Naive thymus-derived CD8-positive, alpha-beta T cell (primary cell): ENCODE data around the gene EFNA3. TPM values are rescaled to one million over a fixed set of nuclear protein-coding genes. Genes with fewer than 3 reads are reported as not detected.

Experiments
- ATAC-seq, 2 donors: fragments of 150-1000 bp; cut with Tn5 transposase in 1 of 2; sonication (Bioruptor Pico), chemical (Tn5 transposase) in 1 of 2; 1 replicate in 1 of 2; 2 replicates in 1 of 2; pipeline ENCODE4 v1.10.0; 2021; ENCODE audit warnings: mild to moderate bottlenecking in 2 of 2, moderate library complexity in 2 of 2
- POLR2A ChIA-PET: fragments of 350-600 bp; sonication (Branson Sonifier 250); formaldehyde crosslinking; loops from one replicate; lab custom pipeline; 2021; ENCODE audit warnings: antibody characterized with exemption; lab: Charles Lee
- DNase-seq, 10 donors: peaks; one replicate each; pipeline versions ENCODE4 v3.0.0 to v3.0.0-alpha.2; 2020 to 2022
- H3K27ac Mint-ChIP-seq, 10 donors: one replicate each; pipeline ENCODE4 v1.8.0; 2020 to 2022; ENCODE audit warnings: mild to moderate bottlenecking in 10 of 10, mixed read lengths in 10 of 10, moderate library complexity in 4 of 10, inconsistent platforms in 1 of 10
- H3K27me3 Mint-ChIP-seq, 5 donors: one replicate each; pipeline ENCODE4 v1.8.0; 2021 to 2022; ENCODE audit warnings: mixed read lengths in 5 of 5
- H3K36me3 Mint-ChIP-seq, 3 donors: one replicate each; pipeline ENCODE4 v1.8.0; 2020 to 2022; ENCODE audit warnings: mixed read lengths in 3 of 3, mild to moderate bottlenecking in 2 of 3, inconsistent platforms in 1 of 3
- H3K4me1 Mint-ChIP-seq, 4 donors: one replicate each; pipeline ENCODE4 v1.8.0; 2021 to 2022; ENCODE audit warnings: mixed read lengths in 4 of 4
- H3K4me3 Mint-ChIP-seq, 10 donors: one replicate each; pipeline ENCODE4 v1.8.0; 2020 to 2022; ENCODE audit warnings: mild to moderate bottlenecking in 10 of 10, mixed read lengths in 10 of 10, moderate library complexity in 6 of 10, inconsistent platforms in 1 of 10
- H3K9me3 Mint-ChIP-seq, 9 donors: one replicate each; pipeline ENCODE4 v1.8.0; 2020 to 2022; ENCODE audit warnings: mixed read lengths in 9 of 9, mild to moderate bottlenecking in 3 of 9, inconsistent platforms in 1 of 9, moderate library complexity in 1 of 9
- polyA plus RNA-seq, 3 donors: library from polyadenylated mRNA; unstranded; fragments of 300-500 nt; fragmentation: Illumina TruSeq; gene quantifications; one replicate each; pipeline ENCODE4 v1.2.3, GENCODE V29; 2021
- total RNA-seq, 8 experiments: library from RNA in 2 of 8; stranded (reverse) in 2 of 8; gene quantifications; one replicate each; pipeline ENCODE4 v1.2.3 and lab custom pipeline; 2021 to 2026

The EFNA3 gene
- total and polyA plus RNA-seq, 5 experiments from 2014 or later, result 0.53 to 1.3 (median 0.88) TPM

GRCh38 chr1:155126556-155127104, 48.0 kb downstream of the EFNA3 start:
- ATAC-seq, result peak; percentile 59 to 71
- Mint-ChIP-seq H3K9me3 (no peaks in the 10 kb centered on the region), H3K36me3 (peaks cover 0 to under 1% (median 0%) of the 10 kb centered on the region in 3 donors), H3K4me1 (peaks cover 26 to 43% (median 41%) of the 10 kb centered on the region in 4 donors), H3K27ac (peak overlapping the region in 9 of 10 donors; percentile 15 to 91 (median 74)), H3K27me3 (peaks cover 0 to 14% (median 2%) of the 10 kb centered on the region in 5 donors), H3K4me3 (peak overlapping the region; percentile 84 to 97 (median 90))
- peak in 8 of 10 donors; percentile 26 to 72 (median 36) for DNase-seq
- POLR2A ChIA-PET, result interaction anchor here (0.5 to 3.1 kb wide), 3 partner anchors 8 to 132 kb away, joined by 4 to 10 read pairs (median 6); partner anchors contain the start of gene SLC50A1

DNA sequence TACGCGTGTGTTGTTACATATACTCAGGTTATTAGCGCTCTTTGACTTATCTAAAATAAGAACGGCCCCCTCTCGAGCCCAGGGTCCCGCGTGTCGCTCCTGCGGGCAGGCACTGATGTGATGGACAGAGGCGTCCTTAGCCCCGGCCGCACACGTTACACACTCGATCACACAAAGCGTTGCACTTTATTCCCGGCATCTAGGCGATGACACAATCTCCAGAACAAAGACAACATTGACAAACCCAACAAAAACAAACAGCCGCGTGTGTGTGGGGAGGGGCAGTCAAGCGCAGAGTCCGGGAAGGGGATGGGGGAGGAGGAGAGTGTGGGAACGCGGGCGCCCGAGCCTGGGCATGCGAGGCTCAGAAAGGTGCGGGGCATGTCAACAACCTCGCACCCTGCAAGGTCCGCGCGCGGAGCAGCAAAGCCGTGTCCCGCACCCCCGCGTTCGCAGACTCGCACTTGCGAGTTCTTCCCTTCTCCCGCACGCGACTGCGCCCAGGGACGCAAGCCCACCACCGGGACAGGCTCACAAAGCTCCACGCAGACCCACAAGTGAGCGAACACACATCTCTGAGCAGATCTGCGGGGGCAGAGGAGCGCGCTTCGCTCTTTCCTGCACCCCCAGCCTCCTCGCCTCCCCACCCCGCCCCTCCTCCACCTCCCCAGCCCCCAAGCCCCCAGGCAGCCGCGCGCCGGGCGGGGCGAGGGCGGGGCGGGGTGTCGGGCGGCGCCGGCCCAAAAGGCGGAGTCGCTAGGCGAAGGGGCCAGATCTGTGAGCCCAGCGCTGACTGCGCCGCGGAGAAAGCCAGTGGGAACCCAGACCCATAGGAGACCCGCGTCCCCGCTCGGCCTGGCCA, 48.7 kb downstream of the EFNA3 start, which contains the start of gene EFNA1:
Gene EFNA1, plus strand, starts transcription at position 772 of the 862 bp plus-strand sequence. CDS start 102 bp downstream, outside the sequence.
- H3K4me1 Mint-ChIP-seq, result peaks cover 29 to 43% (median 41%) of the 10 kb centered on the region in 4 donors
- H3K36me3 Mint-ChIP-seq, result peaks cover 0 to 4% (median 0%) of the 10 kb centered on the region in 3 donors
- H3K4me3 Mint-ChIP-seq, result peak within 1 kb of the TSS; percentile 84 to 97 (median 90)
- POLR2A ChIA-PET, result interaction anchor here (0.5 to 3.1 kb wide), 4 partner anchors 8 to 132 kb away, joined by 3 to 10 read pairs (median 5); partner anchors contain the start of gene SLC50A1
- H3K27ac Mint-ChIP-seq, result peak within 1 kb of the TSS; percentile 67 to 92 (median 87)
- peaks cover 0 to 14% (median 2%) of the 10 kb centered on the region in 5 donors for H3K27me3 Mint-ChIP-seq
- ATAC-seq (peak; percentile 33 to 70), DNase-seq (peak in 9 of 10 donors; percentile 22 to 65 (median 47))
- H3K9me3 Mint-ChIP-seq, result no peaks in the 10 kb centered on the region

- H3K4me1 Mint-ChIP-seq, result peaks cover 31 to 43% (median 41%) of the 10 kb centered on the region in 4 donors
- H3K27me3 Mint-ChIP-seq, result peaks cover 0 to 14% (median 2%) of the 10 kb centered on the region in 5 donors
- POLR2A ChIA-PET, result interaction anchor here (0.6 to 3.1 kb wide), 8 partner anchors 9 to 66 kb away, joined by 3 to 10 read pairs (median 4); partner anchors contain the start of genes DPM3 and KRTCAP2
- H3K4me3 Mint-ChIP-seq, result peak overlapping the region; percentile 82 to 95 (median 87)
- no peaks in the 10 kb centered on the region for H3K9me3 Mint-ChIP-seq
- DNase-seq, result no peak
- peaks cover 0 to 8% (median 0%) of the 10 kb centered on the region in 3 donors for H3K36me3 Mint-ChIP-seq
- peak overlapping the region; percentile 67 to 92 (median 87) for H3K27ac Mint-ChIP-seq
- ATAC-seq, result peak in 1 of 2 donors; percentile 28
Measured at GRCh38 chr1:155127967-155128754, 49.5 kb downstream of the EFNA3 start.

- peak; percentile 27 to 29 for ATAC-seq
- H3K4me1 Mint-ChIP-seq, result peaks cover 31 to 45% (median 41%) of the 10 kb centered on the region in 4 donors
- peaks cover 0 to 11% (median 0%) of the 10 kb centered on the region in 3 donors for H3K36me3 Mint-ChIP-seq
- H3K27ac Mint-ChIP-seq, result peak overlapping the region; percentile 74 to 92 (median 88)
- peak in 3 of 10 donors; percentile 29 to 39 (median 31) for DNase-seq
- H3K27me3 Mint-ChIP-seq, result peaks cover 0 to 14% (median 2%) of the 10 kb centered on the region in 5 donors
- peak overlapping the region; percentile 82 to 95 (median 87) for H3K4me3 Mint-ChIP-seq
- no peaks in the 10 kb centered on the region for H3K9me3 Mint-ChIP-seq
- POLR2A ChIA-PET, result interaction anchor here (0.7 to 3.1 kb wide), 10 partner anchors 8 to 1219 kb away, joined by 3 to 10 read pairs (median 3); partner anchors contain the start of genes DPM3 and KRTCAP2
Measured at GRCh38 chr1:155128755-155129473, 50.3 kb downstream of the EFNA3 start.

GRCh38 chr1:155130272-155131006, 51.8 kb downstream of the EFNA3 start:
- Mint-ChIP-seq H3K9me3 (no peaks in the 10 kb centered on the region), H3K36me3 (peaks cover 0 to 14% (median 0%) of the 10 kb centered on the region in 3 donors), H3K4me1 (peaks cover 38 to 53% (median 52%) of the 10 kb centered on the region in 4 donors), H3K27me3 (peaks cover 0 to 14% (median 2%) of the 10 kb centered on the region in 5 donors), H3K27ac (peak overlapping the region; percentile 63 to 93 (median 86)), H3K4me3 (peak overlapping the region in 9 of 10 donors; percentile 3 to 95 (median 85))
- no peak for DNase-seq
- POLR2A ChIA-PET, result interaction anchor here (1.0 to 3.1 kb wide), 3 partner anchors 10 to 43 kb away, joined by 3 to 10 read pairs (median 4); partner anchors contain the start of genes DPM3 and KRTCAP2
- no peak for ATAC-seq

GRCh38 chr1:155131285-155131684, 52.6 kb downstream of the EFNA3 start:
- DNase-seq (no peak), ATAC-seq (no peak)
- Mint-ChIP-seq H3K9me3 (no peaks in the 10 kb centered on the region), H3K27ac (peak overlapping the region in 9 of 10 donors; percentile 25 to 91 (median 78)), H3K4me3 (peak overlapping the region in 1 of 10 donors; percentile 48), H3K27me3 (peaks cover 0 to 14% (median 2%) of the 10 kb centered on the region in 5 donors), H3K4me1 (peaks cover 42 to 60% (median 52%) of the 10 kb centered on the region in 4 donors), H3K36me3 (peaks cover 0 to 14% (median 0%) of the 10 kb centered on the region in 3 donors)
- POLR2A ChIA-PET, result interaction anchor here (1.0 kb wide), 1 partner anchor 42 kb away, joined by 4 read pairs; the partner anchor contains the start of gene KRTCAP2

DNA sequence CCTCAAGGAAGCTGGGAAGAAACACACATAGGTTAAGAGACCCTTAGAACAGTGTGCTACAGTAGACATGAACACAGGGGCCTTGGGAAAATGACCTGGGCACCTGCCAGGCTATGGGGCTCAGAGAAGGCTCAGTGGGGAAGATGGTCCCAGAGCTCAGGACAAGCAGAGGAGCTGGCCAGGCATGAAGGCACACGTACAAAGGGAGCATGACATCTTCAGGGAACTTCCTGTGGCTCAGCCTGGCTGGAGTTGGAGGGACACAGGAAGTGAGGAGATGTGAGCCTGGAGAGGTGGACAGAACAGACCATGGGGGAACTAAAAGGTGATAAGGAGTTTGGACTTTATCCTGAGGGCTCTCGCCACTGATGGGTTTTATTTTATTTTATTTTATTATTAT, 53.2 kb downstream of the EFNA3 start:
- Mint-ChIP-seq H3K27me3 (peaks cover 0 to 13% (median under 1%) of the 10 kb centered on the region in 5 donors), H3K27ac (peak overlapping the region in 7 of 10 donors; percentile 30 to 90 (median 58)), H3K4me1 (peaks cover 42 to 58% (median 52%) of the 10 kb centered on the region in 4 donors), H3K9me3 (no peaks in the 10 kb centered on the region), H3K4me3 (peak overlapping the region in 1 of 10 donors; percentile 42), H3K36me3 (peaks cover 0 to 14% (median 0%) of the 10 kb centered on the region in 3 donors)
- ATAC-seq (no peak), DNase-seq (no peak)
- POLR2A ChIA-PET, result no interaction called here

DNA sequence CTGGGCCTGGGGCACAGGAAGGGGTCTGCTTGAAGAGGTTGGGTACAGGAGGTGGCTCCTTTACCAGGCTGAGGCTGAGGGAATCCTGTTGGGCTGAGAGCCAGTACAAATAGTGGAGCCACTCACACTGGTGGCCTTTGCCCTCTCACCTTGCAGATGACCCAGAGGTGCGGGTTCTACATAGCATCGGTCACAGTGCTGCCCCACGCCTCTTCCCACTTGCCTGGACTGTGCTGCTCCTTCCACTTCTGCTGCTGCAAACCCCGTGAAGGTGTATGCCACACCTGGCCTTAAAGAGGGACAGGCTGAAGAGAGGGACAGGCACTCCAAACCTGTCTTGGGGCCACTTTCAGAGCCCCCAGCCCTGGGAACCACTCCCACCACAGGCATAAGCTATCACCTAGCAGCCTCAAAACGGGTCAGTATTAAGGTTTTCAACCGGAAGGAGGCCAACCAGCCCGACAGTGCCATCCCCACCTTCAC, 55.2 kb downstream of the EFNA3 start:
- ATAC-seq, result no peak
- no peak for DNase-seq
- peaks cover 33 to 57% (median 54%) of the 10 kb centered on the region in 4 donors for H3K4me1 Mint-ChIP-seq
- POLR2A ChIA-PET, result interaction anchor here (0.6 to 2.0 kb wide), 4 partner anchors 13 to 724 kb away, joined by 3 to 4 read pairs (median 4); no protein-coding TSS in a partner anchor
- H3K36me3 Mint-ChIP-seq, result peaks cover 0 to 19% (median 0%) of the 10 kb centered on the region in 3 donors
- peaks cover 0 to 3% (median 0%) of the 10 kb centered on the region in 5 donors for H3K27me3 Mint-ChIP-seq
- no peaks in the 10 kb centered on the region for H3K9me3 Mint-ChIP-seq
- H3K4me3 Mint-ChIP-seq, result peak overlapping the region in 6 of 10 donors; percentile 7 to 99 (median 66)
- H3K27ac Mint-ChIP-seq, result peak overlapping the region in 8 of 10 donors; percentile 3 to 98 (median 64)

DNA sequence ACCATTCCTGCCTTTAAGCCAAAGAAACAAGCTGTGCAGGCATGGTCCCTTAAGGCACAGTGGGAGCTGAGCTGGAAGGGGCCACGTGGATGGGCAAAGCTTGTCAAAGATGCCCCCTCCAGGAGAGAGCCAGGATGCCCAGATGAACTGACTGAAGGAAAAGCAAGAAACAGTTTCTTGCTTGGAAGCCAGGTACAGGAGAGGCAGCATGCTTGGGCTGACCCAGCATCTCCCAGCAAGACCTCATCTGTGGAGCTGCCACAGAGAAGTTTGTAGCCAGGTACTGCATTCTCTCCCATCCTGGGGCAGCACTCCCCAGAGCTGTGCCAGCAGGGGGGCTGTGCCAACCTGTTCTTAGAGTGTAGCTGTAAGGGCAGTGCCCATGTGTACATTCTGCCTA, 55.7 kb downstream of the EFNA3 start:
- DNase-seq (no peak), ATAC-seq (no peak)
- Mint-ChIP-seq H3K27me3 (peaks cover 0 to 3% (median 0%) of the 10 kb centered on the region in 5 donors), H3K36me3 (peaks cover 0 to 19% (median 0%) of the 10 kb centered on the region in 3 donors), H3K27ac (peak overlapping the region; percentile 97 to 100 (median 99)), H3K9me3 (no peaks in the 10 kb centered on the region), H3K4me1 (peaks cover 31 to 55% (median 52%) of the 10 kb centered on the region in 4 donors), H3K4me3 (peak overlapping the region; percentile 95 to 100 (median 97))
- POLR2A ChIA-PET, result interaction anchor here (1.2 to 2.4 kb wide), 5 partner anchors 8 to 196 kb away, joined by 3 to 21 read pairs (median 4); partner anchors contain the start of genes KRTCAP2 and TRIM46
